H1 (cell line): ENCODE data around the gene MAFB. TPM values are rescaled to one million over a fixed set of nuclear protein-coding genes. Genes with fewer than 3 reads are reported as not detected.

Experiments
- CTCF ChIA-PET: fragments of 300-600 bp; sonication (Branson Sonifier 250); formaldehyde crosslinking; loops from one replicate; lab custom pipeline; 2021; ENCODE audit not compliant: partially characterized antibody; lab: Charles Lee
- POLR2A ChIA-PET: fragments of 300-600 bp; sonication (Branson Sonifier 250); formaldehyde crosslinking; loops from one replicate; lab custom pipeline; 2021; ENCODE audit warnings: inconsistent platforms; ENCODE audit not compliant: partially characterized antibody; lab: Charles Lee
- DNase-seq, 2 experiments: peaks; one replicate each; pipeline versions ENCODE4 v3.0.0 to v3.0.0-alpha.2; 2010 to 2022; ENCODE audit warnings: low spot score in 2 of 2, low read depth in 1 of 2, mixed read lengths in 1 of 2
- FAIRE-seq: peaks from 2 replicates; lab custom pipeline; 2011; peaks lifted over from hg19 to GRCh38; lab: Jason Lieb, UNC
- H2AFZ ChIP-seq: 2 replicates; pipeline ENCODE4 v1.8.1; 2012; ENCODE audit warnings: low read length, inconsistent platforms
- H2AK5ac ChIP-seq: 2 replicates; pipeline ENCODE4 v1.6.1; 2013; ENCODE audit warnings: low read depth, low read length
- H2BK120ac ChIP-seq: replicated peaks from 2 replicates; pipeline ENCODE3; 2013; ENCODE audit warnings: low read depth, low read length, inconsistent platforms
- H2BK12ac ChIP-seq: 2 replicates; pipeline ENCODE4 v1.6.1; 2013; ENCODE audit warnings: low read depth, low read length
- H2BK15ac ChIP-seq: 2 replicates; pipeline ENCODE4 v1.6.1; 2013; ENCODE audit warnings: low read length
- H2BK20ac ChIP-seq: 2 replicates; pipeline ENCODE4 v1.6.1; 2013; ENCODE audit warnings: low read length
- H2BK5ac ChIP-seq: 2 replicates; pipeline ENCODE4 v1.6.1; 2013; ENCODE audit warnings: low read depth, low read length
- H3K14ac ChIP-seq: 2 replicates; pipeline ENCODE4 v1.6.1; 2013; ENCODE audit warnings: inconsistent platforms; ENCODE audit not compliant: insufficient read length
- H3K18ac ChIP-seq: 2 replicates; pipeline ENCODE4 v1.6.1; 2013; ENCODE audit warnings: low read length; ENCODE audit errors: extremely low read depth
- H3K23ac ChIP-seq: 2 replicates; pipeline ENCODE4 v1.6.1; 2013; ENCODE audit warnings: inconsistent platforms; ENCODE audit not compliant: insufficient read length
- H3K23me2 ChIP-seq: 2 replicates; pipeline ENCODE4 v1.6.1; 2013; ENCODE audit warnings: low read depth, low read length
- H3K27ac ChIP-seq: 2 replicates; pipeline ENCODE4 v1.6.1; 2011; ENCODE audit warnings: low read depth, low read length, inconsistent platforms
- H3K27me3 ChIP-seq, 4 experiments: replicated peaks in 1 of 4; 1 replicate in 1 of 4; 2 replicates in 3 of 4; pipeline versions ENCODE4 v1.6.1 to v1.8.1; 2011 to 2013; ENCODE audit warnings: low read length in 3 of 4, mild to moderate bottlenecking in 3 of 4, inconsistent platforms in 2 of 4, mixed read lengths in 2 of 4, moderate library complexity in 1 of 4; ENCODE audit not compliant: control insufficient read depth in 3 of 4, insufficient read depth in 3 of 4; ENCODE audit errors: extremely low read depth in 1 of 4
- H3K36me3 ChIP-seq, 4 experiments: 2 replicates each; pipeline versions ENCODE4 v1.6.1 to v1.8.1; 2011 to 2013; ENCODE audit warnings: mild to moderate bottlenecking in 4 of 4, low read length in 3 of 4, moderate library complexity in 2 of 4, control low read depth in 1 of 4, inconsistent platforms in 1 of 4; ENCODE audit not compliant: insufficient read depth in 4 of 4, control insufficient read depth in 2 of 4
- H3K4ac ChIP-seq: replicated peaks from 2 replicates; pipeline ENCODE3; 2013; ENCODE audit warnings: low read length, low read depth, mixed read lengths, inconsistent platforms; ENCODE audit not compliant: insufficient read length
- H3K4me1 ChIP-seq, 4 experiments: replicated peaks in 1 of 4; 1 replicate in 1 of 4; 2 replicates in 3 of 4; pipeline versions ENCODE4 v1.6.1 to v1.8.1; 2011 to 2013; ENCODE audit warnings: low read length in 3 of 4, inconsistent platforms in 2 of 4, mixed read lengths in 1 of 4; ENCODE audit not compliant: insufficient read depth in 4 of 4, control insufficient read depth in 3 of 4
- H3K4me2 ChIP-seq, 2 experiments: 2 replicates each; pipeline versions ENCODE4 v1.6.1 to v1.8.1; 2011 to 2013; ENCODE audit warnings: low read depth in 2 of 2, low read length in 2 of 2, control low read depth in 1 of 2, inconsistent platforms in 1 of 2, mild to moderate bottlenecking in 1 of 2; ENCODE audit not compliant: insufficient read depth in 1 of 2
- H3K4me3 ChIP-seq, 4 experiments: fragments of 200-600, 300-600 bp in 1 of 4; sonication (generic), shearing (Covaris generic), sonication (Bioruptor Twin) in 1 of 4; 2 replicates each; pipeline versions ENCODE4 v1.5.1 to v1.8.1; 2011 to 2016; ENCODE audit warnings: low read length in 4 of 4, low read depth in 3 of 4, control low read depth in 2 of 4, inconsistent platforms in 2 of 4, mild to moderate bottlenecking in 2 of 4, mixed read lengths in 1 of 4, moderate library complexity in 1 of 4; ENCODE audit not compliant: insufficient read depth in 2 of 4; ENCODE audit errors: extremely low read depth in 1 of 4
- H3K56ac ChIP-seq: replicated peaks from 2 replicates; pipeline ENCODE3; 2013; ENCODE audit warnings: low read depth, mild to moderate bottlenecking, mixed read lengths, low read length, inconsistent platforms; ENCODE audit not compliant: insufficient read length
- H3K79me1 ChIP-seq: 2 replicates; pipeline ENCODE4 v1.6.1; 2013; ENCODE audit warnings: low read depth, low read length, control low read depth
- H3K79me2 ChIP-seq, 2 experiments: 2 replicates each; pipeline versions ENCODE4 v1.6.1 to v1.8.1; 2012 to 2013; ENCODE audit warnings: low read length in 2 of 2, mild to moderate bottlenecking in 2 of 2, inconsistent platforms in 1 of 2; ENCODE audit not compliant: insufficient read depth in 2 of 2, control insufficient read depth in 1 of 2
- H3K9ac ChIP-seq, 4 experiments: replicated peaks in 1 of 4; 1 replicate in 1 of 4; 2 replicates in 3 of 4; pipeline versions ENCODE4 v1.6.1 to v1.8.1; 2011 to 2013; ENCODE audit warnings: low read depth in 3 of 4, low read length in 3 of 4, control low read depth in 2 of 4, mild to moderate bottlenecking in 2 of 4, moderate library complexity in 2 of 4, inconsistent platforms in 1 of 4; ENCODE audit errors: extremely low read depth in 1 of 4
- H3K9me3 ChIP-seq, 2 experiments: 2 replicates each; pipeline versions ENCODE4 v1.6.1 to v1.8.1; 2012 to 2013; ENCODE audit warnings: mild to moderate bottlenecking in 2 of 2, moderate library complexity in 2 of 2, control low read depth in 1 of 2, inconsistent platforms in 1 of 2, low read depth in 1 of 2, low read length in 1 of 2, mixed read lengths in 1 of 2; ENCODE audit not compliant: insufficient read depth in 2 of 2
- H4K20me1 ChIP-seq, 2 experiments: replicated peaks in 1 of 2; 2 replicates each; pipeline versions ENCODE3 to v1.8.1; 2011 to 2013; ENCODE audit warnings: inconsistent platforms in 2 of 2, low read length in 2 of 2, mild to moderate bottlenecking in 1 of 2; ENCODE audit not compliant: insufficient read depth in 2 of 2, control insufficient read depth in 1 of 2
- H4K5ac ChIP-seq: 2 replicates; pipeline ENCODE4 v1.6.1; 2013; ENCODE audit warnings: low read length, low read depth, mixed read lengths, inconsistent platforms; ENCODE audit not compliant: insufficient read length
- H4K8ac ChIP-seq: 2 replicates; pipeline ENCODE4 v1.8.0; 2013; ENCODE audit warnings: mild to moderate bottlenecking, moderate library complexity, low read length, inconsistent platforms; ENCODE audit not compliant: insufficient read depth; ENCODE audit errors: extremely low read depth
- H4K91ac ChIP-seq: replicated peaks from 2 replicates; pipeline ENCODE3; 2013; ENCODE audit warnings: low read length, mixed read lengths, inconsistent platforms; ENCODE audit not compliant: insufficient read length
- BRCA1 ChIP-seq: IDR thresholded peaks from 2 replicates; pipeline ENCODE4 v1.6.1; 2012; ENCODE audit warnings: low read depth, low read length, improper control_type of control experiment
- USF2 ChIP-seq: IDR thresholded peaks from 2 replicates; pipeline ENCODE4 v1.6.1; 2011; ENCODE audit warnings: low read length, improper control_type of control experiment
- WGBS, 2 experiments: shearing (Covaris generic) in 1 of 2; methylation state at CpG; one replicate each; pipeline versions ENCODE4 v1.1.6 to v1.1.7; 2013 to 2015; ENCODE audit warnings: low lambda C conversion rate in 2 of 2, mixed read lengths in 2 of 2, inconsistent platforms in 1 of 2, low coverage in 1 of 2, missing lambda C conversion rate in 1 of 2; ENCODE audit not compliant: insufficient replicate concordance in 2 of 2, insufficient coverage in 1 of 2, insufficient read length in 1 of 2; ENCODE audit errors: extremely low coverage in 1 of 2, missing lambda C conversion rate in 1 of 2; 5-methylcytosine and 5-hydroxymethylcytosine counted together
- polyA plus RNA-seq, 7 experiments: library from polyadenylated mRNA; depleted of rRNA in 3 of 7; stranded (reverse) in 5 of 7; unstranded in 2 of 7; fragments of >200 nt in 5 of 7; fragments of 200-250 nt in 2 of 7; gene quantifications; 1 replicate in 5 of 7; 2 replicates in 1 of 7; 4 replicates in 1 of 7; pipeline versions ENCODE4 v1.2.1 to v1.2.3, GENCODE V29; 2011 to 2013; ENCODE audit warnings: missing spikeins in 2 of 7, mixed read lengths in 2 of 7
- total RNA-seq: library from RNA; stranded (reverse); fragmentation: NEBNext Ultra II Directional; extraction: Animal tissue kit (Norgen Biotek cat#: 25700); gene quantifications from 2 replicates; pipeline ENCODE4 v1.2.1, GENCODE V29; 2021

The MAFB gene
- total and polyA plus RNA-seq, 2 of the 8 experiments (the other 6 are each of a cell fraction or from before 2014, with no cell fraction given), result 0.83 to 1.8 TPM

- Histone ChIP-seq H3K4me2 (no peak overlapping the region), H3K18ac (no peak overlapping the region), H2BK5ac (no peak overlapping the region), H2AFZ (no peak overlapping the region), H4K20me1 (peaks cover 0 to 2% of the 10 kb centered on the region in 2 experiments), H3K27ac (no peak overlapping the region), H2BK20ac (no peak overlapping the region), H3K9ac (no peak overlapping the region), H3K79me1 (no peaks in the 10 kb centered on the region), H2AK5ac (no peak overlapping the region), H4K5ac (no peak overlapping the region), H2BK12ac (no peak overlapping the region), H3K36me3 (no peaks in the 10 kb centered on the region), H2BK15ac (no peak overlapping the region), H3K4me1 (peaks cover 0 to 3% (median 0%) of the 10 kb centered on the region in 4 experiments; a peak in 1 of 7 replicates), H3K4me3 (no peak overlapping the region), H4K8ac (no peak overlapping the region), H3K79me2 (no peaks in the 10 kb centered on the region; a peak in 1 of 4 replicates), H2BK120ac (no peak overlapping the region), H3K9me3 (no peaks in the 10 kb centered on the region), H3K14ac (no peak overlapping the region), H3K27me3 (no peaks in the 10 kb centered on the region; a peak in 2 of 7 replicates), H3K23me2 (peaks cover 5% of the 10 kb centered on the region; the same call in 1 of the 2 replicates), H3K4ac (no peak overlapping the region), H4K91ac (no peak overlapping the region), H3K56ac (no peak overlapping the region), H3K23ac (no peak overlapping the region)
- no peak for FAIRE-seq
- WGBS, 2 experiments, result 95% methylated on average over 2 of the region's 2 CpGs; no CpG with 5 or more reads in 1 of the 2 experiments
- ChIA-PET CTCF (interaction anchor here (1.3 kb wide), 1 partner anchor 9 kb away, joined by 4 read pairs; no protein-coding TSS in a partner anchor), POLR2A (interaction anchor here (1.1 kb wide), 1 partner anchor 18 kb away, joined by 3 read pairs; the partner anchor contains the start of gene MAFB)
- TF ChIP-seq BRCA1 (no peak), USF2 (no peak)
- no peak for DNase-seq
Measured at GRCh38 chr20:40672095-40672494, 16.9 kb downstream of the MAFB start.
